HG02798 (cell line): Measurements from ENCODE around the gene MUS81.

ENCODE experiments used
- ATAC-seq: cut with Tn5 transposase; IDR thresholded peaks from one replicate; pipeline ENCODE4 v1.9.1; 2021; ENCODE audit warnings: mild to moderate bottlenecking; ENCODE audit not compliant: unreplicated experiment, poor library complexity

Gene MUS81

GRCh38 chr11:65870706-65871681 is 10.8 kb downstream of the MUS81 start:
- no peak for ATAC-seq

DNA sequence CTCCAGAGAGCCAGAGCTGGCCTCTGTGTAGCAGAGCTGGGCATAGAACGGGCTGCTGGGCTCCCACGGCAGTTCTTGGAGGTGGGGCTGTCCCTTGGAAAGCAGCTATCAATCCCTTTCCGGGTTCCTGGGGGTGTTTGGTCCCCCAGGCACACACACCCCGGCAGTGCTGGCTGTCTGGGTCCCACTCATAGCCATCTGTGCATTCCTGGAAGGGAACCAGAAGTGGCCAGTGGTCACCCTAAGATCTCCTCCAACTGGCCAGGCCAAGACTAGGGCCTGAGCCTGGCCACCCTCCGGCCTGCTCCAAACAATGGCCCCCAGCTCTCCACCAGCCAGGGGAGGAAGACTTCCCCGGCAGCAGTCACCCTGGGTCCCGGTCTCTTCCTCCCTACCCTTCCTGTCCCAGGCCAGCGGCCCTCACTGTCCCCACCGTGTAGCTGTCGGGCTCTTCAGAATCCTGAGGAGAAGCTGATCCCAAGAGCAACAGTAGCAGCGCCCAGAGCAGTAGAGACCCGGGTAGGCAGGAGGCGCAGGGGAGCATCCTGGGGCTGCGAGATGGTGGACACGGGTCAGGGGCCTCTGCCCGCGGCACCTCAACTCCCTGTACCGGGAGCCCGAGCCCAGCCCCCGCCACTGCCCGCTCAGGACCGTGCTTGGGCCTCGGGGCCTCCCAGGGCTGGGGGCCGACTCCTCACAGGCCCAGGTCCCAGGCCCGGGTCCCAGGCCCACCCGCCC is 11.7 kb downstream of the MUS81 start:
- no peak for ATAC-seq

DNA sequence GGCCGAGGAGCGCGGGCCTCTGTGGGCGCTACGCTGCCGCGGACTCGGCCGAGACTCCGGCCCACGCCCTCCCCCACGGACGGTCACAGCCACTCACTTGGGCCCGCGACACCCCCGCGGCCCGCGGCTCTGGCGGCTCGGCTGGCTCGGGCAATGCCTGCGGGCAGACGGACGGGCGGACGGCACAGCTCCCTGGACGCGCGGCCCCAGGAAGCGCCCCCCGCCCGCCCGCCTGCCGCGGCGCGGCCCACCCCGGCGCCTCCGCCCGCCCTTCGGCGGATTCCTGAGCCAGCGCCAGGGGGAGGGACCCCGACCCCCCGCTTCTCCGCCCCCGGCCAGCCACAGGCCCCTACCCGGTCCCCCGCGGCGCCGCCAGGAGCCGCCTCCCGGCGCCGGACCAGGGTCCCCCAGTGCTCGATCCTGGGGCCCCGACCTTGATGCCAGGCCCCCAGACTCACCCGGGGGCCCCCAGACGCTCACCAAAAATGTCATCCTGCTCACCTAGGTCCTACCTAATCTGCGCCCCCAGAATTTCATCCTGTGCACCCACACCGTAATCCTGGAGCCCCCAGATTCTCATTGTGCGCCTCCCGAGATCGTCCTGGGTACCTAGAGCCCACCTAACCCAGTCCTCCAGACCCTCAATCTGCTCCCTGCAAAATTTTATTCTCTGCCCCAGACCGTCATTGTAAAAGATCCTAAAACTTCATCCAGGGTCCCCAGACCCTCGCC is 12.5 kb downstream of the MUS81 start, which contains the start of gene EFEMP2:
EFEMP2 (minus strand) TSS at position 215 of the 732 bp plus-strand sequence. CDS start 446 bp downstream, outside the sequence.
- ATAC-seq = no peak

- ATAC-seq = peak; percentile 90
These were observed 13.3 kb downstream of the MUS81 start for GRCh38 chr11:65873318-65874156.

DNA sequence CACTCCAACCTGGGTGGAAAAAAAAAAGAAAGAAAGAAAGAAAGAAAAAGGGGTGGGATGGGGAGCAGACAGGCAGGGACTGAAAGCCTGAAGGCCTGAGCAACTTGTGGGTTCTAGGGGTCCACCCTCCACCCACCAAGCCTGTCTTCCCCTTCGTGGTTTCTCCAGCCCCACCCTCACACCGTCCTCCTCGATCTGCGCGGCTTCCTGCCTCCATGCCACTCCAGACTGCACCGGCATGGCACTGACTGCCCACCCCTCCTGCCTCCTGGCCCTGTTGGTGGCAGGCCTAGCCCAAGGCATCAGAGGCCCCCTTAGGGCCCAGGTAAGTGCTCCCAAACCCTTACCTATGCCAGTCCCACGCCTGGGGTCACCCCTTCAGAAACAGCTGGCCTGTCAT is 19.4 kb downstream of the MUS81 start, which contains the start of gene CTSW:
CTSW (plus strand) TSS at position 221 of the 400 bp plus-strand sequence; CDS start at position 239, 18 bp downstream.
- no peak for ATAC-seq

GRCh38 chr11:65880027-65880426 is 19.8 kb downstream of the MUS81 start:
- no peak for ATAC-seq

DNA sequence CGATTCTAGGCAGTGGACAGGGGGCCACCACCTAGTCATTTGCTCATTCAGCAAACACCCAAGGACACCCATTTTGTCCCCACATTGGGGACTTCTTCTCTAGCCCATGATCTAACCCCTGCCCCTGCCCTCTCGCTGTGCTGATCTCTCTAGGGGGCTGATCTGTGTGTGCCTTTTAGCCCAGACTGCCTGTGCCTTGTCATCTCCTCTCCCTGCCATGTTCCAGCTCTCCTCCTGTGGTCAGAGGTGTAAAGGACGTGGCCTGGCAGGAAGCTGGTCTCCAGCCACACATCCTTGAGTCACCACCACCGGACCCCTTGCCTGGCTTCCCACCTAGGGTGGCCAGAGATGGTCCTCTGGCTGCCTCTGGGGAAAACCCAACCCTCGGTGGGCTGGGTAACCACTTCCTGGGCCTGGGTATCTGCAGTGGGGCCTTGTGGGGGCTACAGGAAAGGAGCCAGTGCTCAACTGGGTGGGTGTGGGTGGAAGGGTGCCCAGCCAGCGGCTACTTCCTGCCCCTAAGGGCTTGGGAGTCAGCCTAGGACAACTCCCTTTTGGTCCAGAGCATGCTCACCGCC is 20.7 kb downstream of the MUS81 start:
- no peak for ATAC-seq

DNA sequence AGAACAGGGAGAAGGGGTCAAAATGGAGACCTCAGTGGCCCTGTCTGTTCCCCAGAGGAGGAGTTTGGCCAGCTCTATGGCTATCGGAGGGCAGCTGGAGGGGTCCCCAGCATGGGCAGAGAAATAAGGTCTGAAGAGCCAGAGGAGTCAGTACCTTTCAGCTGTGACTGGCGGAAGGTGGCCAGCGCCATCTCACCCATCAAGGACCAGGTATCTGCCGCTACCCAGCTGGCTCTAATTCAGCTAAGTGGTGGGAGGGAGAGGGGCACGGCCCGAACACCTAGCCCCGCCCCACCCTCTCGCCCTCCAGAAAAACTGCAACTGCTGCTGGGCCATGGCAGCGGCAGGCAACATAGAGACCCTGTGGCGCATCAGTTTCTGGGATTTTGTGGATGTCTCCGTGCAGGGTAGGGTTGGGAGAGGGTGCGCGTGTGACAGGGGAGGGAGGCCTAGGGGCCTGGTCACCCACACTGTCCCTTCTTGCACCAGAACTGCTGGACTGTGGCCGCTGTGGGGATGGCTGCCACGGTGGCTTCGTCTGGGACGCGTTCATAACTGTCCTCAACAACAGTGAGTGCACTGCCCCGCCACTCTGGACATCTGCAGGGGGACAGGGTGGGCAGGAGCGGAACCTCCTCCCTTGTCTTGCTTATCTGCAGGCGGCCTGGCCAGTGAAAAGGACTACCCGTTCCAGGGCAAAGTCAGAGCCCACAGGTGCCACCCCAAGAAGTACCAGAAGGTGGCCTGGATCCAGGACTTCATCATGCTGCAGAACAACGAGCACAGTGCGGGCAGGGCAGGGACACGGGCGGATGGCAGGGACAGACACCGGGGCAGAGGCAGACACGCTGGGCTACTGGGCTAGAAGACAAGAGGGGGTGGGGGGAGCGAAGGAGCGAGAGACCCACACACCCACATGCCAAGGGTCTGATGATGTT is 22.2 kb downstream of the MUS81 start:
- no peak for ATAC-seq

GRCh38 chr11:65883058-65883761 is 23.0 kb downstream of the MUS81 start:
- ATAC-seq = no peak

- ATAC-seq = no peak
These were observed 23.8 kb downstream of the MUS81 start for GRCh38 chr11:65883786-65884715.

- ATAC-seq = no peak
These were observed 24.5 kb downstream of the MUS81 start for GRCh38 chr11:65884716-65885092.

- ATAC-seq = no peak
These were observed 25.0 kb downstream of the MUS81 start for GRCh38 chr11:65885231-65885630.

- no peak for ATAC-seq
These were observed 25.7 kb downstream of the MUS81 start for GRCh38 chr11:65885808-65886536.

GRCh38 chr11:65886826-65887722 is 26.8 kb downstream of the MUS81 start:
- ATAC-seq = no peak

DNA sequence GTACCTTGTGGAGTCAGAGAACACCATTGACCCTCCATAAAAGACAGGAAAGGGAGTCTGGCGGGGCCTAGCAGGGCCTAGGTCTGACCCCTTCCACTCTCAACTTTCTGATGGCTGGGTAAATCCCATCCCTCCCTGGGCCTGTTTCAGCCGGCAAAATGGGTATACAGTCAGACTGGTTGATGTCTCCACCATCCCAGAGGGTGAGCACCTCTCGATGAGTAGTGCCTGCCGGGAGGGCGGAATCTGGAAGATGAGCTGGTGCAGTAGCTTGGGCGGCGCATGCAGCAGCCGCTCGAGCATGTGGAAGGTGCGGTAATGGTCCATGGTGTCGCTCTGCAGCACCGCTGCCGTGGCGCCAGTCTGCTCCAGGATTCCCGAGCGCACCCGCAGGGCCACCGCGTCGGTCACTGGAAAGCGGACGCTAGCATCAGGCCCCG is 27.5 kb downstream of the MUS81 start:
- ATAC-seq = peak; percentile 0
